Measurements from ENCODE around the gene CNOT4. TPM values are rescaled to one million over a fixed set of nuclear protein-coding genes. Genes with fewer than 3 reads are reported as not detected.

CNOT4 gene
- total and polyA plus RNA-seq, 2 of the 4 experiments (the other 2 are of a cell fraction) = 7.0 to 8.1 TPM

GRCh38 chr7:135328526-135328925, 181.4 kb downstream of the CNOT4 start:
- Histone ChIP-seq H3K23ac (ENCODE audit: low read depth, low read length) (no peak overlapping the region), H4K8ac (ENCODE audit: low read depth in 2 of 2, low read length in 2 of 2) (no peak overlapping the region), H4K5ac (ENCODE audit: low read depth, low read length) (no peak overlapping the region), H3K4me1 (ENCODE audit: control insufficient read depth, insufficient read depth, low read length) (no peaks in the 10 kb centered on the region), H3K27ac (ENCODE audit: insufficient read depth, low read length) (no peak overlapping the region), H3K9me3 (ENCODE audit: control insufficient read depth, insufficient read depth, low read length) (no peaks in the 10 kb centered on the region), H2BK5ac (ENCODE audit: low read depth, low read length, poor library complexity, severe bottlenecking) (no peak overlapping the region), H2BK120ac (ENCODE audit: low read depth, low read length) (no peak overlapping the region), H3K27me3 (ENCODE audit: control insufficient read depth, insufficient read depth, low read length) (peaks cover 10% of the 10 kb centered on the region), H3K4me2 (ENCODE audit: low read depth, low read length) (no peak overlapping the region), H3K4me3 (ENCODE audit: insufficient read depth, low read depth, low read length) (no peak overlapping the region), H2AK5ac (ENCODE audit: low read depth, low read length) (no peak overlapping the region), H2AK9ac (replicated peaks; ENCODE audit: low read depth, low read length, poor library complexity) (no peak overlapping the region), H3K9ac (ENCODE audit: low read depth, low read length) (no peak overlapping the region), H2AFZ (replicated peaks; ENCODE audit: low read length, poor library complexity) (no peak overlapping the region), H2BK20ac (ENCODE audit: low read depth, low read length) (no peak overlapping the region), H3K14ac (replicated peaks; ENCODE audit: low read depth, low read length) (no peak overlapping the region), H3K9me1 (ENCODE audit: insufficient read depth, low read length) (no peaks in the 10 kb centered on the region), H3K36me3 (ENCODE audit: control insufficient read depth, insufficient read depth, low read length) (no peaks in the 10 kb centered on the region), H3K56ac (ENCODE audit: extremely low read depth, insufficient read depth, low read length) (no peak overlapping the region), H4K91ac (ENCODE audit: insufficient read depth, low read depth, low read length) (no peak overlapping the region), H3K79me1 (ENCODE audit: low read depth in 1 of 2, low read length in 2 of 2) (no peaks in the 10 kb centered on the region), H4K20me1 (ENCODE audit: insufficient read depth, low read length) (no peaks in the 10 kb centered on the region), H3K18ac (ENCODE audit: low read depth, low read length) (no peak overlapping the region), H2BK15ac (ENCODE audit: low read depth, low read length) (no peak overlapping the region), H3K4ac (ENCODE audit: low read depth, low read length) (no peak overlapping the region)
- dilution Hi-C loops (cut with HindIII; ENCODE audit: low sequenced_read_pairs, unreplicated experiment) (no loop called here), intact Hi-C loops (cut with micrococcal nuclease) (no loop called here), in situ Hi-C loops (cut with MboI; ENCODE audit: low sequenced_read_pairs) (no loop called here)
- WGBS, 2 experiments (ENCODE audit: extremely low coverage in 2 of 2, insufficient read length in 1 of 2) = 78% methylated on average over 4 of the region's 7 CpGs; no CpG with 5 or more reads in 1 of the 2 experiments
- no TSS peak for BruUV-seq (replicated peaks)
- DNase-seq (no peak), ATAC-seq (ENCODE audit: low read depth) (no peak)
- CTCF ChIA-PET = no interaction called here
- POLR2A ChIA-PET (ENCODE audit: unreplicated experiment) = no interaction called here
- no peak for TF ChIP-seq CHD1 (IDR thresholded peaks at IDR 0.05; ENCODE audit: low read depth, low read length)
- TF ChIP-seq POLR2A (IDR thresholded peaks at IDR 0.05; ENCODE audit: low read depth, low read length) = no peak
- no peak for TF ChIP-seq FOS (IDR thresholded peaks at IDR 0.05; ENCODE audit: low read depth, low read length)
- TF ChIP-seq RCOR1 (IDR thresholded peaks at IDR 0.05; ENCODE audit: insufficient replicate concordance, low read length) = no peak
- TF ChIP-seq MAFK (IDR thresholded peaks at IDR 0.05; ENCODE audit: low read depth, low read length) = no peak
- no peak for TF ChIP-seq CEBPB (IDR thresholded peaks at IDR 0.05; ENCODE audit: low read depth, low read length)
- no peak for TF ChIP-seq RFX5 (IDR thresholded peaks at IDR 0.05; ENCODE audit: low read depth, low read length)
- TF ChIP-seq BHLHE40 (IDR thresholded peaks at IDR 0.05; ENCODE audit: low read depth, low read length) = no peak
- TF ChIP-seq CTCF (conservative IDR thresholded peaks at IDR 0.05; ENCODE audit: low read depth, low read length) = no peak
- TF ChIP-seq RAD21 (IDR thresholded peaks at IDR 0.05; ENCODE audit: low read length) = no peak
- no peak for TF ChIP-seq ELK1 (IDR thresholded peaks at IDR 0.05; ENCODE audit: borderline replicate concordance, low read depth, low read length)
- no peak for TF ChIP-seq NFE2L2 (IDR thresholded peaks at IDR 0.05; ENCODE audit: low read depth, low read length)
- no peak for TF ChIP-seq USF2 (IDR thresholded peaks at IDR 0.05; ENCODE audit: low read depth, low read length)
- no peak for TF ChIP-seq SMC3 (IDR thresholded peaks at IDR 0.05; ENCODE audit: low read depth, low read length)
- TF ChIP-seq MXI1 (IDR thresholded peaks at IDR 0.05; ENCODE audit: borderline replicate concordance, low read depth, low read length) = no peak

Measured in IMR-90 (cell line).